K562 treated with DMSO at 1 percent for 4 hours (cell line): ENCODE results near the gene ART1. TPM values are rescaled to one million over a fixed set of nuclear protein-coding genes. Genes with fewer than 3 reads are reported as not detected.

ENCODE experiments used
- total RNA-seq: library from RNA; unstranded; fragments of 300-600 nt; gene quantifications from 2 replicates; pipeline ENCODE4 v1.2.3, GENCODE V29; 2022; ENCODE audit not compliant: insufficient read depth

The ART1 gene
- not detected in 2 replicates for total RNA-seq

GRCh38 chr11:3644817-3645235 is at the start of gene ART1:
Gene ART1, plus strand, starts transcription at chr11:3645128. Its CDS starts 14,086 bp downstream, at chr11:3659214.

GRCh38 chr11:3641701-3642070 is 3.2 kb upstream of the ART1 start, which contains the start of gene ART5:
Gene ART5, minus strand, starts transcription at chr11:3641992. Its CDS starts 130 bp downstream, at chr11:3641862.

GRCh38 chr11:3671334-3672254 is 26.7 kb downstream of the ART1 start, which contains the start of gene CHRNA10:
Gene CHRNA10, minus strand, starts transcription at chr11:3671384. Its CDS starts 72 bp downstream, at chr11:3671312.

Other genes with a start within 250 kb of the ART1 start
- gene ART5, start 3.1 kb upstream of the ART1 start, total RNA-seq, result not detected in 2 replicates
- gene CHRNA10, start 26.3 kb downstream of the ART1 start, total RNA-seq, result 5.7 and 8.7 TPM in 2 replicates
- 73.6 and 92.3 TPM in 2 replicates for gene NUP98, start 152.4 kb downstream of the ART1 start, total RNA-seq
- gene PGAP2, start 163.4 kb downstream of the ART1 start, total RNA-seq, result 21.3 and 45.8 TPM in 2 replicates
- gene RHOG, start 195.8 kb downstream of the ART1 start, total RNA-seq, result 121 and 166 TPM in 2 replicates
- 45.7 and 46.8 TPM in 2 replicates for gene STIM1, start 210.5 kb downstream of the ART1 start, total RNA-seq